Mesenteric fat pad (tissue), 1 donor: ENCODE data around the gene ZFYVE28. TPM values are rescaled to one million over a fixed set of nuclear protein-coding genes. Genes with fewer than 3 reads are reported as not detected.

Experiments used
- DNase-seq: peaks from one replicate; pipeline ENCODE4 v3.0.0-alpha.2; 2020; ENCODE audit warnings: low spot score
- total RNA-seq: library from RNA; stranded (reverse); fragmentation: NEBNext Ultra II Directional; extraction: Animal tissue kit (Norgen Biotek cat#: 25700); gene quantifications from one replicate; pipeline ENCODE4 v1.2.1, GENCODE V29; 2021
- donor health status: DM: yes; HTN: yes; CAD: no.

Gene ZFYVE28
- total RNA-seq, 1 donor from 2014 or later, result 12.9 TPM

- no peak for DNase-seq
These were observed 165.8 kb downstream of the ZFYVE28 start for GRCh38 chr4:2252530-2253091.

DNA sequence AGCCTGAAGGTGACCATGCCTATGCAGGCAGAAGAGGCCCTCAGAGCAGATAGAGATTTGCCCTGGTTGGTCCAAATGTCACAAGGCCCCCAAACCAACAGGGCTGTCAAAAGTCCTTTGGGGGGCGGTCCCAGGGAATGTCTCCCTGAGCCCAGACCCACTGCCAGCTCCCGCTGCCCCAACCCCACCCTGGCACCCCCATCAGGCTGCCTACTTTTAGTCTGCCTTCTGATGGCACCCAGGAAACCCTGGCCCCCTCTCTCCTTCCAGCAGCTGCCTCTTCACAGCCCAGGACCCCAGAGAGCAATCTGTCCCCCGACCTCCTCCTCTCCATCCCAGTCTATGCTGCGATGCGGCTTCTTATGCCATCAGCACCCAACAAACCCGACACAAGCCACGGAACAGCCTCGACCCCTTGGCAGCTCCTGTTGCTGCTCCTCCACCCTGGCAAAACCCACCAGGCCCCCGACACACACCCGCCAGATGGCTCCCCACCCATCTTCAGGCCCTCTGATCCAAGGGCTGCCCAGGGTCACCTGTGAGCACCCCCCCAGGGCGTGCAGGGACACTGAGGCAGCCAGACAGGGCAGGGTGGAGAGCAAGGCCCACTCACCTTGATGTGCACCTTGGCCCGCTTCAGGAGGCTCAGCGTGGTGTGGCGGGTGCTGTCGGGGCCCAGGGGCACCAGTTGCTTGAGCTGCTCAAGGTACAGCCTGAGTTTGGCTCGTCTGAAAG, 166.5 kb downstream of the ZFYVE28 start:
- peak; percentile 83 for DNase-seq

- peak; percentile 74 for DNase-seq
These were observed 167.2 kb downstream of the ZFYVE28 start for GRCh38 chr4:2251073-2251794.

DNA sequence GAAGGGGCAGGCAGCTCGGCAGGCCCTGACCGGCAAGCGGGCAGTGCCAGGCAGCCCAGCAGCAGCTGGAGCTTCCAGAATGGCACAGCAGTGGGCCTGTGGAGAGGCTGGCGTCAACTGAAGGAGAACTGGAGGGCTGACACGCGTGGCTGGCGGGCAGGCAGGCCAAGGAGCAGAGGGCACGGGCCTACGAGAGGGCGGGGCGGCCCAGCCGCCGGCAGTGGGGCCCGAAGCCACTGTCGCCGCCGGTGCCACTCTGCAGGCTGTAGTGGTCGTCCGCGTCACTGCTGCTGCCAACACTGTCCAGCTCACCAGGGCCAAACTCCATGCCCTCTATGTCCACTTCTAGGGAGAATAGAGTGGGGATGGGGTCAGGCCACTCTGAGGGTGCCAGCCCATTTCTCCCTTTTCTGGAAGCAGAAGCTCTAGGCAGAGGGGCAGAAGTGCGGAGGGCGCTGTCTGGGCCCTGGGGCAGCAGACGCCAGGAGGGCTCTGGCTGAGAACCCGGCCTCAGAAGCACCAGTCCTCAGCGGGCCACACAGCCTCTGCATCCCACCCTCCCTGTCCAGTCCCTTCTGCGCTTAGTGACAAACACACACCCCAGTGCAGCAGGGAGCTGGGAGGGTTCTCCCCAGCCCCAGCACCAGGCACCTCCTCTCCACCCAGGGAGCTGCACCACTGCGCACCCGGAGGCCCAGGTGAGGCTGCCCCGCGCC, 167.9 kb downstream of the ZFYVE28 start:
- DNase-seq, result no peak

DNA sequence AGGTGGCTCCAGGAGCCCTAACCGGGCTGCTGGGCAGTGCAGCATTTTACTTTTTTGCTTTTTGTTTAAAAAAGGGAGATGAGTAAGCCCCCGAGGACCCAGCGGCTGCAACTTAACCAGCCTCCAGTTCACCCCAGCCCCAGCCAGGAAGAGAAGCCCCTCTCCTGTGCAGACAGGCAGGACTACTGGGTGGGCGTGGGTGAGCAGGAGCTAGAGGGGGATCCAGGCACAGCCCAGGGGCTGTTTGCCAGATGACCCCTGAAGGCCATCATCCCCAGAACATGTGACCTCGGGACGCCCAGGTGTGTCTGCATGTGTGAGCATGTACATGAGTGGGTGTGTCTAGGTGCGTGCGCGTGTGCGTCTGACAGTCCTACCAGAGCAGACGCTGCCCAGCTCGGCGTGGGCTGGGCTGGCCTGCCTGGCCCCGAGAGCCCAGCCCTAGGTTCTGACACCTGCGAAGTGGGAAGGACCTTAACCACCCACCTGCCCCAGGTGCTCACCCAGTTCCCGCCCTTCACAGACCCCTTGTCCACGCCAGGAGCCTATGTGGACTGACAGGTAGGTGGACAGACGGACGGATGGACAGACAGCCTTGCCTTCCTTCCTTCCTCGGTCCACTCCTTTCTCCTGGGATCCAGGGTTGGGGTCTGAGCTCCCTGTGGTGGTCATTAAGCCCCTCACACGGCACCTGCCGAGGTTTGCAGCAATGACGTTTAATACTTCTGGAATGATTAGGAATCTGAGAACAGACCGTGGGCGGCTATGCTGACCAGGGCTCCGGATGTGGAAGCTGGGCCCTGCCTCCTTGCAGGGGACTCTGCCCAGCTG, 168.7 kb downstream of the ZFYVE28 start:
- DNase-seq, result no peak

GRCh38 chr4:2248821-2249261, 169.6 kb downstream of the ZFYVE28 start:
- DNase-seq, result no peak

DNA sequence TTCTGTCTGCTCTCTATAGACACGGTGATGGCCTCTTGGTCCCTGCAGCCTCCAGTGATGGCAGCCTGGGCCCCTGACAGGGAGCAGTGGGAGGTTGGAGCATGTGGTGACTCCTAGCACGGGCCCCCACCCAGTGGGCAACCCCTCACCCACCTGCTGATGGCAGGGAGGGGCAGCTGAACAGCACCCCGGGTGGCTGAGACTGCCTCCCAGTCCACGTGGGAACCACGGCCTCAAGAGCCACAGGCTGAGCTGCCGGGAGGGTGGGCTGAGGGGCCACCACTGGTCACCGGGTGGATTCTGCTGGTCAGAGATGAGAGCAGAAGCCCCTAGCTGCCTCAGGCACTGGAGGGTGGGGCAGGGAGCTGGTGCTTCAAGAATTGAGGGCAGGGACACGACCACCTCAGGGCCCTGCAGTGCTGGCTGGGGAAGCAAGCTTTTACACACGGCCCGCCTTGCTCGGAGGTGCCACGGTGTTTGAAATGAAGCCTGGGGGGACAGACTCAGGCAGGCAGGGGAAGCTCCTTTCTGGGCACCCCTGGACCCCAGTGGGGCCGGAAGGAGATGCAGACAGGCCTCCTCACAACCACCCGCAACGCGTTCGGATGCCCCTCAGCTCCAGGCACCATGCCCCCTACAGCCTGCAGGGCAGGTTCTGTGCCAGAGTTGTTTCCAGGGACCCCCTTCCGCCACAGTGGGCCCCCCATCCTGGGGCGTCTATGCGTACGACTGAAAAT, 170.2 kb downstream of the ZFYVE28 start:
- no peak for DNase-seq

- no peak for DNase-seq
These were observed 171.1 kb downstream of the ZFYVE28 start for GRCh38 chr4:2247128-2248043.

- no peak for DNase-seq
These were observed 171.9 kb downstream of the ZFYVE28 start for GRCh38 chr4:2246384-2247127.

GRCh38 chr4:2245787-2246275, 172.6 kb downstream of the ZFYVE28 start:
- no peak for DNase-seq

GRCh38 chr4:2245057-2245786, 173.2 kb downstream of the ZFYVE28 start:
- no peak for DNase-seq

DNA sequence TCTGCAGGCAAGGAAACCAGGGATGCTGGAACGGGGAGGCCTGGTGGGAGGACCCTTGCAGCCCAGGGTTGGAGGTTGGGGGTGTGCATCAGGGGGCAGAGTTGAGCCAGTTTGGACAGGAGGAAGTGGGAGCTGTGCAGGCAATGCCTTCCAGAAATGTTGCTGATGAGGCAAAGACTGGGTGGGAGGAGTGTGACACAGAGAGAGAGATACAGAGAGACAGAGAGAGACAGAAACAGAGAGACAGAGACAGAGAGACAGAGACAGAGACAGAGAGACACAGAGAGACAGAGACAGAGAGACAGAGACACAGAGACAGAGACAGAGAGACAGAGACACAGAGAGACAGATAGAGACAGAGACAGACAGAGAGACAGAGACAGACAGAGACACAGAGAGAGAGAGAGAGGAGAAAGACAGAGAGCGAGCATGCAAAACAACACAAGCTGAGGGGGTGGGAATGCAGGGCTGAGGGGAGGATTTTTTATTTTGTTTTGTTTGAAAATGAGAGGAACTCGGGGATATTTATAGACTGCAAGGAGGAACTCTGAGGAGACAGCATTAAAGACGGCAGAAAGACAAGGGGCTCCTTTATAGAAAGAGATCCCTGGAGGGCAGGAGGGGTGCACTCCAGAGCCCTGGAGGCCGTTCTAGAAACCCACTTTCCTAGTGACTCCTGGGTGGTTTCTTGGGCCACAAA, 174.6 kb downstream of the ZFYVE28 start:
- DNase-seq, result no peak

DNA sequence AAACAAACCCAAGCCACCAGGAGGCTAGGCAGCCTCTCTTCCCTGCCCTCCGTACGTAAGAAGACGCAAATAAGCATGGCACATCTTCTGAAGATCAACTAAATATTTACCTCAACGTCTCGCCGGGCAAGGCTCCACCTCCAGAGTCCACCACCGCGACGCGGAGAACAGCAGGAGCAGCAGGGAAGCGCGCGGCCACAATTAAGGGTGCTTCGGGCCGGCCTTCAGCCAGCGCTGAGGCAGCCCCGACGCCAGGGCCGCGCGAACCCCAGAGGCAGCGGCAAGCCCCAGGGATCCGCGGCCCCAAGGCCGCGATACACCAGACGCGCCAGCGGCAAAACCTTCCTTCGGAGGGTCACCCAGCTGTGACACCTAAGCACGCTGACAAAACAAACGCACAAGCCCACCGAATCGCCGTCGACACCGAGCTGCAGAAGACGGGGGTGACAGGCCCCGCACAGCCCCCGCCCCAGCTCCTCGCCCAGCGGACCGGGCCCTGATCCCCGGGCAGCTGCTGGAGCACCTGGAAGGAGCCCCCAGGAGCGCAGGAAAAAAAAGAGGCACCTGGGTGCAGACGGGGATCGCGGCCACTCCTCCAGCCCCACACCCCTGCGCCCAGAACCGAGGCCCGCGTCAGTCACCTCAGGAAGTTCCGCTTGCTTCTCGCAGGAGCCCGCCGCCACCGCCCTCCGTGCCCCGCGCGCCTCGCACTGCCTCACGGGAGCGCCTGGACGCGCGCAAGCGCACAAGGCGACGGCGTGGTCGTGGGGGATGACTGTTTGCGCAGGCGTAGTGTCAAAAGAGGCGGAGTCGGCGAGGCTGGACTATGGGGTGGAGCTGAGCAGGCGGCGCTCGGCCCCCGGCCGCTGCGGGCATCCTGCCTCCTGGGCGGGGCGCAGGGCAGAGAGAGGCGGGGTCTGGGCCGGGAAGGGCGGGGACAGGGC, 176.8 kb downstream of the ZFYVE28 start, which contains the start of the genes HAUS3 and POLN:
HAUS3 (minus strand) TSS at position 712 of the 944 bp plus-strand sequence. CDS start 1,175 bp downstream, outside the sequence.
POLN (minus strand) TSS at position 712 of the 944 bp plus-strand sequence. CDS start 12,890 bp downstream, outside the sequence.
- peak; percentile 100 for DNase-seq

DNA sequence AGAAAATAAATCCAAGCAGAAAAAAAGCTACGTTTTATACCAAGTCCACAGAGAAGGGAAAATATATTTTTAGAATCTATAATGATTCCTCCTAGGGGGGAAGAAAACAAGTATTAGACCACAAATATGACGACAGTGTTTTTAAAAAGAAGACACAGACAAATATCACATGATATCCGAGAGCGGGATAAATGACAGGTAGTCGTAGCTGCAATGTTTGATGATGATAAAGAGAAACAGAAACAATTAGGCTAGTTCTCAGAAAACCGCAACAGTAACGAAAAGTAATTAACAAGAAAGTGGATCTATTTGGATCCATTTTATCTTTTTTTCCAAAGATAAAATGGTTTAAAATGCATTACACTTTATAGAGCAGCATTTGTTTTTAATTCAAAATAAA, 177.4 kb downstream of the ZFYVE28 start:
- DNase-seq, result no peak

DNA sequence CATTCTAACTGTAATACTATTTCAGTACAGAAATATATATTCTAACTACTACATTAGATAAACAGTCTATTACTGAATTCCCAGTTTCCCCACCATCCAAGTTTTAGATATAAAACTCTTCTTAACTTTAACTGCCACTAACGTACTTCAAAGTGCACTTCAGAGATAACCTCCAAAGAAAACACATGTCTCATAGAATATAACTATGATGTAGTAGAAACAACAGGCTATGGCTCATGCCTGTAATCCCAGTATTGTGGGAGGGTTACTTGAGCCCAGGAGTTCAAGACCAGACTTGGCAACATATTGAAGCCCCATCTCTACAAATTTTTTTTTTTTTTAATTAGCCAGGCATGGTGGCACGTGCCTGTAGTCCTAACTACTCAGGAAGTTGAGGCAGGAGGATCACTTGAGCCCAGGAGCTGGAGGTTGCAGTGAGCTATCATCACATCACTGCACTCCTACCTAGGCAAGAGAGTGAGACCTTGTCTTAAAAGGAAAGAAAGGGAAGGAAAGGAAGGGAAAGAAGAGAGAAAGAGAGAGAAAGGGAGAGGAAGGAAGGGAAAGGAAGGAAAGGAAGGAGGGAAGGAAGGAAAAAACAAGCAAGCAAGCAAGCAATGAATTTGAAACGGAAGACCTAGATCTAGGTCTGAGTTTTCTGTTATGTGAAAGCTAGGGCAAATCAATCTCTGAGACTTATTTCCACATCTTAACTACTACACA, 181.3 kb downstream of the ZFYVE28 start:
- DNase-seq, result no peak
